ENCODE results near the gene ONECUT3.
A peak's percentile ranks its signal among the peaks of the same experiment; 100 is the strongest.

The ONECUT3 gene

DNA sequence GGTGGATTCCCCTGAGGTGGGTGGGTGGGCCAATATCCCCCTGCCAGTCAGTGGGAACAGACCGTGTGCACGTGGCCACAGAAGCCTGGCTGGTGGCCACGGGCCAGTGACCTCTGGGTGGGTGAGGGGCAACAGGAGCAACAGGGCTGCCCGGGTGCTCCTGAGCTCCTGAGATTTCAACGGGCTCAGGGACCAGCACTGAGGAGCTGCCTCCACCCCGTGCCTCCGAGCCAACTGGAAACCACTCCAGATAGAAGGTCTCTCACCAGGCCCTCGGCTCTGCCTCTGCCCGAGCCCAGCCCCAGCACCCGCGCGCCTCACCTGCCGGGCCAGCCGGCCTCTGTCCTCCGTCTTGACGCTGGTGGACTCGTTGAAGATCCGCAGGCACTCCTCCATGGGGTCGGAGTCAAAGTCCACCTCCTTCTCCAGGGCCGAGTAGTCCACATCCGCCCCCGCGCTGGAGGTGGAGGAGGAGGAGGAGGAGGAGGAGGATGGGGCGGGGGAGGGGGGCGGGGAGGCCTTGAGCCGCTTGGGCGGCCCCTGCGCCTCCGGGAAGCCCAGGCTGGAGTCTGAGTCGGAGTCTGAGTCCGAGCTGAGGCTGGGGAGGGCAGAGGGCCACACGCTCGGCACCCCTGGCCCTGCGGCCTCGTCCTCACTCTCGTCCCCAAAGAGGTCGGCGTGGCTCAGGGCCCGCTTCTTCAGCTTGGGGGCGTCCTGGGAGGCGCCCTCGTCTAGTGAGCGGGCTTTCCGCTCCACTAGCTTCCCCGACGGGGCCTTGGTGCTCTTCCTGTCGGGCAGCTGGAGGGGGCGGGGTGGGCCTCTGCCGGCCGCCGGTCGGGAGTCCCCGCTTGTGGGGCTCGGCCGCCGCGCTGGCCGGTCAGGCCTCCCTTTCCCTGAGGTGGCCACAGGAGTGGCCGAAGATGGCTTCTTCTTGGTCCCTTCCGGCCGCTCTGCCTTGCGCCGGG lies 73.5 kb downstream of the ONECUT3 start:
- Histone ChIP-seq H3K9me3 (replicated peaks in 1 of 2; ENCODE audit: control insufficient read depth in 2 of 2, insufficient read depth in 1 of 2, low read depth in 1 of 2, low read length in 2 of 2) (peaks cover 0 to 1% of the 10 kb centered on the region in 2 donors), H3K79me1 (ENCODE audit: low read depth, low read length) (peaks cover 22% of the 10 kb centered on the region), H3K14ac (ENCODE audit: low read length) (no peak overlapping the region), H3K4me1 (ENCODE audit: control insufficient read depth in 2 of 2, insufficient read depth in 1 of 2, low read depth in 1 of 2, low read length in 2 of 2) (peaks cover 3 to 7% of the 10 kb centered on the region in 2 donors), H3K18ac (ENCODE audit: low read length) (peak overlapping the region; percentile 71), H2AK5ac (ENCODE audit: low read depth, low read length) (peak overlapping the region; percentile 95), H3K36me3 (replicated peaks in 1 of 2; ENCODE audit: control insufficient read depth in 2 of 2, insufficient read depth in 2 of 2, low read length in 2 of 2) (peaks cover 19 to 73% of the 10 kb centered on the region in 2 donors), H2BK12ac (ENCODE audit: low read length) (no peak overlapping the region), H3K9ac (ENCODE audit: low read depth, low read length, poor library complexity) (no peak overlapping the region), H3K4me2 (ENCODE audit: insufficient read depth, low read length, poor library complexity, severe bottlenecking) (peak overlapping the region; percentile 37), H3K23ac (ENCODE audit: low read depth, low read length, poor library complexity) (peak overlapping the region; percentile 55), H3K4me3 (ENCODE audit: low read length in 2 of 2) (no peak overlapping the region), H4K8ac (ENCODE audit: low read depth, low read length) (no peak overlapping the region), H3K27me3 (ENCODE audit: control insufficient read depth in 3 of 3, insufficient read depth in 3 of 3, low read depth in 1 of 3, low read length in 3 of 3) (no peaks in the 10 kb centered on the region), H2BK5ac (ENCODE audit: low read length) (no peak overlapping the region), H3K4ac (ENCODE audit: low read length) (peak overlapping the region; percentile 17), H4K91ac (ENCODE audit: low read depth, low read length, poor library complexity) (no peak overlapping the region), H3K27ac (replicated peaks; ENCODE audit: low read length) (peak overlapping the region; percentile 31), H2BK120ac (ENCODE audit: low read depth, low read length) (no peak overlapping the region), H2BK15ac (ENCODE audit: low read length) (peak overlapping the region; percentile 92), H2AFZ (ENCODE audit: low read length) (no peak overlapping the region)
- WGBS, 2 donors (ENCODE audit: extremely low coverage in 2 of 2, insufficient read length in 2 of 2, insufficient replicate concordance in 1 of 2), result no CpG with 5 or more reads among the region's 63 CpGs
- no peak for DNase-seq (ENCODE audit: low spot score)

DNA sequence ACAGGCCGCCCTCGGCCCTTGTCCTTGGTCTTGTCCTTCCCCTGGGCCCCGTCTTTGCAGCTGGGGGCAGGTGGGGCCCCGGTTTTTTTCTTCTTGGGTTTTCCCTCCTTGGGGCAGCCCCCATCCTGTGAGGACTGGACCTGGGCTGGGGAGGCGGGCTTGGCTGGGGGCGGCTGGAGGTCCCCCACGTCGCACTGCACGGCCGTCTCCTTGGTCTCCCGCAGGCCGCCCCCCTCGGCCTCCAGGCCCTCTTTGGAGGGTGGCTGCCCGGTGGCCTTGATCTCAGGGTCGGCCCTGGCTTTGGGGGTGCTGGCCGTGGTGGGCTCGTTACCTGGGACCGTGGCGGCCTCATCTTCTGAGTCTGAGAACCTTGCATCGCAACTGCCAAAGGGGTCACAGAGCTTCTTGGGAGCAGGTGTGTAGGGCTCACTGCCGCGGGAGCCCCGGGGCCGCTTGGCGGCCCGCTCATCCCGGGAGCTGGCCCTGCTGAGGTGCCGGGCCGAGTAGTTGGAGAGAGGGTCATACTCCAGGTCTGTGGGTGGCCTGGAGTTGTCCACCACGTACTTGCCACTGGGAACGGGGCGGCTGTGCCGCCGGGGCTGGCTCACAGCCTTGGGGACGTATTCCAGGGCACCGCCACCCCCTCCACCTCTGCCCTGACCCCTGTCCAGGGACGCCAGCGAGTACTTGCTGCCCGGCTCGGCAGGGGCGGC lies 74.4 kb downstream of the ONECUT3 start:
- Histone ChIP-seq H3K9me3 (replicated peaks in 1 of 2; ENCODE audit: control insufficient read depth in 2 of 2, insufficient read depth in 1 of 2, low read depth in 1 of 2, low read length in 2 of 2) (peaks cover 0 to 1% of the 10 kb centered on the region in 2 donors), H3K4me1 (ENCODE audit: control insufficient read depth in 2 of 2, insufficient read depth in 1 of 2, low read depth in 1 of 2, low read length in 2 of 2) (peaks cover 3 to 11% of the 10 kb centered on the region in 2 donors), H2BK5ac (ENCODE audit: low read length) (no peak overlapping the region), H3K27ac (replicated peaks; ENCODE audit: low read length) (no peak overlapping the region), H3K79me1 (ENCODE audit: low read depth, low read length) (peaks cover 25% of the 10 kb centered on the region), H2BK120ac (ENCODE audit: low read depth, low read length) (no peak overlapping the region), H2BK12ac (ENCODE audit: low read length) (no peak overlapping the region), H4K8ac (ENCODE audit: low read depth, low read length) (no peak overlapping the region), H3K4me2 (ENCODE audit: insufficient read depth, low read length, poor library complexity, severe bottlenecking) (no peak overlapping the region), H3K4me3 (ENCODE audit: low read length in 2 of 2) (no peak overlapping the region), H2BK15ac (ENCODE audit: low read length) (no peak overlapping the region), H4K91ac (ENCODE audit: low read depth, low read length, poor library complexity) (no peak overlapping the region), H2AK5ac (ENCODE audit: low read depth, low read length) (peak overlapping the region; percentile 75), H2AFZ (ENCODE audit: low read length) (no peak overlapping the region), H3K27me3 (ENCODE audit: control insufficient read depth in 3 of 3, insufficient read depth in 3 of 3, low read depth in 1 of 3, low read length in 3 of 3) (no peaks in the 10 kb centered on the region), H3K18ac (ENCODE audit: low read length) (no peak overlapping the region), H3K4ac (ENCODE audit: low read length) (peak overlapping the region; percentile 66), H3K36me3 (replicated peaks in 1 of 2; ENCODE audit: control insufficient read depth in 2 of 2, insufficient read depth in 2 of 2, low read length in 2 of 2) (peaks cover 14 to 64% of the 10 kb centered on the region in 2 donors), H3K23ac (ENCODE audit: low read depth, low read length, poor library complexity) (peak overlapping the region; percentile 55), H3K9ac (ENCODE audit: low read depth, low read length, poor library complexity) (no peak overlapping the region), H3K14ac (ENCODE audit: low read length) (no peak overlapping the region)
- DNase-seq (ENCODE audit: low spot score), result no peak
- no CpG with 5 or more reads among the region's 41 CpGs for WGBS, 2 donors (ENCODE audit: extremely low coverage in 2 of 2, insufficient read length in 2 of 2, insufficient replicate concordance in 1 of 2)

DNA sequence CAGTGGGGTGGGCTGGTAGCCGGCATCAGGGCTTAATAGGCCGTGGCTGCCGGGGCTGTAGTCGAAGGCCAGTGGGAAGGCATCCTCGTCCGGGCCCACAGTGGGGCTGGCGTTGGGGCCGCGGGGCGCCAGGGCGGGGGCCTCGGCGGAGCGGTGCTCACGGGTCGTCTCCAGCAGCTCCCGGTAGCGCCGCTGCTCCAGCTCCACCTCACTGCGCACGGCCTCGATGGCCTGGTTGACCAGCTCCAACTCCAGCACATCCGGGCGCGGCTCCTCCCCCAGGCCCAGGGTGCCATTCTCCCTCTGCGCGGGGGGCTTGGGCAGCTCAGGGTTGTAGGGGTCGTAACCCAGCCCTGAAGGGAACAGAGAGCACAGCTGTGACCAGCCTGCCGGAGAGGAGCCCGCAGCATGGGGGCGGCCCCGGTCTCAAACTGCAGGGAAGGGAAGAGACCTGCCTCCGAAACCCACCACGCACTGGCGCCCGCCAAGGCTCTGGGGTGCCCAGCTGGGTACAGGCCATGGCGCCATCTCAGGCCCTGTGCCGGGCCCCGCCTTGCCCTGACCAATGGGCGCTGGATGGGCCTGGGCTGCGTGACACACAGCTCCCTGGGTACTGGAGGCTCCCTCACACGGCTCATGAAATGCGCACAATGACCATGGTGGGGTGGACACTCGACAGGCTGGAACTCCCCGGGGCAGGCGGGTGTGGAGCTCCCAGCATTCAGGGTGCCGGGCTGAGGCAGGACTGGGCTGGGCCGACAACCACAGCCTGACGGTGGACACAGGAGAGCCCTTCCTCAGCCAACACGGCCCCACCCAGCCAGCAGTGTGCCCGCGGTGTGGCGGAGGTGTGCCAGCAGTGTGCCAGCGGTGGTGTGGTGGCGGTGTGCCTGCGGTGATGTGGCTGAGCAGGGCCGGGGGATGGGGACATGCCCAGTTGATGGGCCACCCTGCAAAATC lies 75.3 kb downstream of the ONECUT3 start:
- peaks cover 0 to 1% of the 10 kb centered on the region in 2 donors for H3K9me3 ChIP-seq (replicated peaks in 1 of 2; ENCODE audit: control insufficient read depth in 2 of 2, insufficient read depth in 1 of 2, low read depth in 1 of 2, low read length in 2 of 2)
- no peak overlapping the region for H2BK120ac ChIP-seq (ENCODE audit: low read depth, low read length)
- H3K27ac ChIP-seq (replicated peaks; ENCODE audit: low read length), result no peak overlapping the region
- H3K36me3 ChIP-seq (replicated peaks in 1 of 2; ENCODE audit: control insufficient read depth in 2 of 2, insufficient read depth in 2 of 2, low read length in 2 of 2), result peaks cover 12 to 56% of the 10 kb centered on the region in 2 donors
- no peak overlapping the region for H3K4me2 ChIP-seq (ENCODE audit: insufficient read depth, low read length, poor library complexity, severe bottlenecking)
- H2BK15ac ChIP-seq (ENCODE audit: low read length), result no peak overlapping the region
- H3K4me3 ChIP-seq (ENCODE audit: low read length in 2 of 2), result no peak overlapping the region
- peaks cover 3 to 11% of the 10 kb centered on the region in 2 donors for H3K4me1 ChIP-seq (ENCODE audit: control insufficient read depth in 2 of 2, insufficient read depth in 1 of 2, low read depth in 1 of 2, low read length in 2 of 2)
- H2AK5ac ChIP-seq (ENCODE audit: low read depth, low read length), result no peak overlapping the region
- peak overlapping the region; percentile 71 for H3K14ac ChIP-seq (ENCODE audit: low read length)
- H3K18ac ChIP-seq (ENCODE audit: low read length), result no peak overlapping the region
- H3K79me1 ChIP-seq (ENCODE audit: low read depth, low read length), result peaks cover 27% of the 10 kb centered on the region
- no peak overlapping the region for H2AFZ ChIP-seq (ENCODE audit: low read length)
- no peak overlapping the region for H4K91ac ChIP-seq (ENCODE audit: low read depth, low read length, poor library complexity)
- no peak for DNase-seq (ENCODE audit: low spot score)
- no peaks in the 10 kb centered on the region for H3K27me3 ChIP-seq (ENCODE audit: control insufficient read depth in 3 of 3, insufficient read depth in 3 of 3, low read depth in 1 of 3, low read length in 3 of 3)
- H4K8ac ChIP-seq (ENCODE audit: low read depth, low read length), result no peak overlapping the region
- no CpG with 5 or more reads among the region's 57 CpGs for WGBS, 2 donors (ENCODE audit: extremely low coverage in 2 of 2, insufficient read length in 2 of 2, insufficient replicate concordance in 1 of 2)
- peak overlapping the region; percentile 41 for H2BK12ac ChIP-seq (ENCODE audit: low read length)
- H2BK5ac ChIP-seq (ENCODE audit: low read length), result no peak overlapping the region
- peak overlapping the region; percentile 70 for H3K9ac ChIP-seq (ENCODE audit: low read depth, low read length, poor library complexity)
- peak overlapping the region; percentile 91 for H3K23ac ChIP-seq (ENCODE audit: low read depth, low read length, poor library complexity)
- peak overlapping the region; percentile 66 for H3K4ac ChIP-seq (ENCODE audit: low read length)

Data from neuronal stem cell (in vitro differentiated cells).